Right renal cortex interstitium (tissue), 3 donors: ENCODE results near the gene SLC26A8. TPM values are rescaled to one million over a fixed set of nuclear protein-coding genes. Genes with fewer than 3 reads are reported as not detected.
"Not testable (repeated sequence)": the region's sequence is repeated elsewhere in the genome, so short reads cannot be mapped to it uniquely, and the experiment has no call there.

Experiments
- DNase-seq, 3 donors: peaks; one replicate each; pipeline ENCODE4 v3.0.0-alpha.2; 2013; ENCODE audit warnings: low read depth in 3 of 3, low spot score in 2 of 3
- polyA plus RNA-seq, 3 donors: library from polyadenylated mRNA; unstranded; fragments of 120-200 nt; gene quantifications; one replicate each; pipeline ENCODE4 v1.2.1, GENCODE V29; 2013; ENCODE audit not compliant: insufficient read length in 3 of 3

The SLC26A8 gene
- polyA plus RNA-seq, 3 donors = 0.27 to 0.67 (median 0.32) TPM

GRCh38 chr6:35919827-35920751 lies 104.4 kb downstream of the SLC26A8 start:
- peak in 1 of 3 donors; percentile 33 for DNase-seq

- DNase-seq = no peak
Measured at GRCh38 chr6:35919085-35919826, 105.2 kb downstream of the SLC26A8 start.

- not testable (repeated sequence) for DNase-seq
Measured at GRCh38 chr6:35916893-35917292, 107.5 kb downstream of the SLC26A8 start.

- no peak for DNase-seq
Measured at GRCh38 chr6:35916056-35916455, 108.4 kb downstream of the SLC26A8 start.

GRCh38 chr6:35914536-35914935 lies 109.9 kb downstream of the SLC26A8 start:
- DNase-seq = no peak

GRCh38 chr6:35911871-35912653 lies 112.4 kb downstream of the SLC26A8 start:
- DNase-seq = no peak

GRCh38 chr6:35909571-35909970 lies 114.9 kb downstream of the SLC26A8 start:
- DNase-seq = not testable (repeated sequence)

- not testable (repeated sequence) for DNase-seq
Measured at GRCh38 chr6:35908753-35909401, 115.6 kb downstream of the SLC26A8 start.

GRCh38 chr6:35907750-35908149 lies 116.7 kb downstream of the SLC26A8 start:
- no peak for DNase-seq

- DNase-seq = no peak
Measured at GRCh38 chr6:35906499-35906846, 118.0 kb downstream of the SLC26A8 start.

GRCh38 chr6:35905841-35906498 lies 118.5 kb downstream of the SLC26A8 start:
- no peak for DNase-seq

- no peak for DNase-seq
Measured at GRCh38 chr6:35905141-35905785, 119.2 kb downstream of the SLC26A8 start.

- DNase-seq = no peak
Measured at GRCh38 chr6:35903679-35904078, 120.8 kb downstream of the SLC26A8 start.

GRCh38 chr6:35900448-35900847 lies 124.0 kb downstream of the SLC26A8 start:
- no peak for DNase-seq

GRCh38 chr6:35898003-35898402 lies 126.4 kb downstream of the SLC26A8 start:
- no peak for DNase-seq

- no peak for DNase-seq
Measured at GRCh38 chr6:35897486-35897885, 127.0 kb downstream of the SLC26A8 start.

GRCh38 chr6:35897036-35897435 lies 127.4 kb downstream of the SLC26A8 start:
- DNase-seq = no peak

GRCh38 chr6:35896228-35896627 lies 128.2 kb downstream of the SLC26A8 start:
- no peak for DNase-seq

GRCh38 chr6:35895560-35895959 lies 128.9 kb downstream of the SLC26A8 start:
- DNase-seq = no peak
